SK-N-SH (cell line): ENCODE results near the gene CDKAL1. TPM values are rescaled to one million over a fixed set of nuclear protein-coding genes. Genes with fewer than 3 reads are reported as not detected.

Experiments
- CTCF ChIA-PET: fragments of 300-600, 350-600 bp; formaldehyde crosslinking; extraction: SDS; loops from one replicate; lab custom pipeline; 2021; lab: Yijun Ruan, JAX
- POLR2A ChIA-PET: fragments of 350-600 bp; sonication (Branson Sonifier 250); formaldehyde crosslinking; extraction: SDS; loops from one replicate; lab custom pipeline; 2020; ENCODE audit warnings: antibody characterized with exemption, inconsistent platforms; lab: Yijun Ruan, JAX
- DNase-seq: peaks from one replicate; pipeline ENCODE4 v3.0.0; 2012
- H2AFZ ChIP-seq: fragments of 200-600 bp; sonication (generic); 2 replicates; pipeline ENCODE4 v1.8.1; 2016; ENCODE audit warnings: antibody characterized with exemption, mild to moderate bottlenecking, low read depth
- H3F3A ChIP-seq: fragments of 200-600 bp; sonication (generic); replicated peaks from 2 replicates; pipeline ENCODE3; 2016; ENCODE audit warnings: antibody characterized with exemption, mild to moderate bottlenecking; ENCODE audit not compliant: insufficient read depth
- H3K27ac ChIP-seq, 2 experiments: fragments of 200-500 bp in 1 of 2; fragments of 200-600 bp in 1 of 2; sonication (Bioruptor generic) in 1 of 2; sonication (generic), shearing (Covaris generic) in 1 of 2; 2 replicates each; pipeline versions ENCODE4 v1.5.1 to v1.6.1; 2014 to 2016; ENCODE audit warnings: low read depth in 2 of 2, inconsistent platforms in 1 of 2, low read length in 1 of 2, mild to moderate bottlenecking in 1 of 2, mixed read lengths in 1 of 2
- H3K27me3 ChIP-seq: fragments of 200-600 bp; sonication (generic), shearing (Covaris generic); 2 replicates; pipeline ENCODE4 v1.6.1; 2016; ENCODE audit warnings: mixed run types; ENCODE audit not compliant: insufficient read depth
- H3K36me3 ChIP-seq, 2 experiments: fragments of 200-500 bp in 1 of 2; fragments of 200-600 bp in 1 of 2; sonication (Bioruptor generic) in 1 of 2; sonication (generic) in 1 of 2; replicated peaks in 1 of 2; 2 replicates each; pipeline versions ENCODE3 to v1.5.1; 2014 to 2016; ENCODE audit warnings: low read length in 1 of 2, mild to moderate bottlenecking in 1 of 2; ENCODE audit not compliant: insufficient read depth in 2 of 2, control insufficient read depth in 1 of 2
- H3K4me1 ChIP-seq, 2 experiments: fragments of 200-500 bp in 1 of 2; fragments of 200-600 bp in 1 of 2; sonication (Bioruptor generic) in 1 of 2; sonication (generic), shearing (Covaris generic) in 1 of 2; 2 replicates each; pipeline versions ENCODE4 v1.5.1 to v1.6.1; 2014 to 2016; ENCODE audit warnings: low read depth in 1 of 2, low read length in 1 of 2, mixed run types in 1 of 2; ENCODE audit not compliant: insufficient read depth in 2 of 2, control insufficient read depth in 1 of 2
- H3K4me2 ChIP-seq: fragments of 200-600 bp; sonication (generic), shearing (Covaris generic); 2 replicates; pipeline ENCODE4 v1.6.1; 2017; ENCODE audit warnings: mixed run types
- H3K4me3 ChIP-seq, 2 experiments: fragments of 200-500 bp in 1 of 2; fragments of 200-600 bp in 1 of 2; sonication (Bioruptor generic) in 1 of 2; sonication (generic), shearing (Covaris generic) in 1 of 2; 2 replicates each; pipeline versions ENCODE4 v1.5.1 to v1.8.1; 2014 to 2016; ENCODE audit warnings: low read depth in 2 of 2, inconsistent platforms in 1 of 2, low read length in 1 of 2, mild to moderate bottlenecking in 1 of 2, mixed read lengths in 1 of 2, moderate library complexity in 1 of 2
- H3K79me2 ChIP-seq: fragments of 200-600 bp; sonication (generic); 2 replicates; pipeline ENCODE4 v1.8.1; 2017; ENCODE audit warnings: mild to moderate bottlenecking; ENCODE audit not compliant: insufficient read depth
- H3K9ac ChIP-seq: fragments of 200-600 bp; sonication (generic); 2 replicates; pipeline ENCODE4 v1.6.1; 2017; ENCODE audit warnings: mixed run types
- H3K9me2 ChIP-seq: fragments of 200-600 bp; sonication (generic); 2 replicates; pipeline ENCODE4 v1.6.1; 2017; ENCODE audit warnings: mixed run types
- H3K9me3 ChIP-seq: fragments of 200-600 bp; sonication (generic); 2 replicates; pipeline ENCODE4 v1.6.1; 2017; ENCODE audit warnings: mixed run types, mild to moderate bottlenecking, moderate library complexity
- H4K20me1 ChIP-seq: fragments of 200-600 bp; sonication (generic); 2 replicates; pipeline ENCODE4 v1.6.1; 2017; ENCODE audit warnings: mild to moderate bottlenecking, mixed run types; ENCODE audit not compliant: insufficient read depth
- FOSL2 ChIP-seq: IDR thresholded peaks from 2 replicates; pipeline ENCODE4 v1.4.0; 2012; ENCODE audit warnings: low read depth, mild to moderate bottlenecking, moderate library complexity, borderline replicate concordance
- FOXJ3 ChIP-seq: sonication (generic); formaldehyde crosslinking; IDR thresholded peaks from 2 replicates; pipeline ENCODE4 v1.5.1; 2020; ENCODE audit warnings: mild to moderate bottlenecking, missing genetic modification reagents
- FOXM1 ChIP-seq: IDR thresholded peaks from 2 replicates; pipeline ENCODE4 v1.4.0; 2012; ENCODE audit warnings: low read depth, mild to moderate bottlenecking
- GABPA ChIP-seq: IDR thresholded peaks from 2 replicates; pipeline ENCODE4 v1.4.0; 2012; ENCODE audit warnings: low read depth, mild to moderate bottlenecking
- GATA2 ChIP-seq: sonication (generic); formaldehyde crosslinking; IDR thresholded peaks from 2 replicates; pipeline ENCODE4 v1.5.0; 2020; ENCODE audit warnings: mild to moderate bottlenecking, missing genetic modification reagents
- MEF2A ChIP-seq: IDR thresholded peaks from 2 replicates; pipeline ENCODE4 v1.4.0; 2012; ENCODE audit warnings: low read depth, borderline replicate concordance
- MXI1 ChIP-seq: IDR thresholded peaks from 2 replicates; pipeline ENCODE4 v1.6.1; 2012; ENCODE audit warnings: mild to moderate bottlenecking, low read depth, low read length, improper control_type of control experiment
- RAD21 ChIP-seq: IDR thresholded peaks from 2 replicates; pipeline ENCODE4 v1.6.1; 2012; ENCODE audit warnings: mild to moderate bottlenecking, low read length
- RCOR1 ChIP-seq: fragments of 150-350 bp; IDR thresholded peaks from 2 replicates; pipeline ENCODE4 v1.6.1; 2017; ENCODE audit warnings: antibody characterized with exemption, low read length
- polyA plus RNA-seq, 3 experiments: library from polyadenylated mRNA; depleted of rRNA; stranded (reverse); fragments of >200 nt; gene quantifications; 2 replicates each; pipeline ENCODE4 v1.2.3, GENCODE V29; 2012
- TF ChIP-seq, protein P1 (sequence below): IDR thresholded peaks from 2 replicates; pipeline ENCODE4 v1.4.0; 2012; ENCODE audit warnings: low read depth, borderline replicate concordance
- TF ChIP-seq, protein P2 (sequence below): fragments of 150-350 bp; IDR thresholded peaks from 2 replicates; pipeline ENCODE4 v1.6.1; 2017; ENCODE audit warnings: antibody characterized with exemption, low read length, low read depth, borderline replicate concordance
- TF ChIP-seq, protein P3 (sequence below): fragments of 150-350 bp; IDR thresholded peaks from 2 replicates; pipeline ENCODE4 v1.6.1; 2016; ENCODE audit warnings: mild to moderate bottlenecking, low read depth, low read length
- TF ChIP-seq, protein P4 (sequence below): fragments of 200-600 bp; sonication (generic); IDR thresholded peaks from 2 replicates; pipeline ENCODE4 v1.6.1; 2017; ENCODE audit warnings: antibody characterized with exemption, mild to moderate bottlenecking, moderate library complexity

CDKAL1 gene
- polyA plus RNA-seq, 1 of the 3 experiments (the other 2 are of a cell fraction): 2.6 TPM

DNA sequence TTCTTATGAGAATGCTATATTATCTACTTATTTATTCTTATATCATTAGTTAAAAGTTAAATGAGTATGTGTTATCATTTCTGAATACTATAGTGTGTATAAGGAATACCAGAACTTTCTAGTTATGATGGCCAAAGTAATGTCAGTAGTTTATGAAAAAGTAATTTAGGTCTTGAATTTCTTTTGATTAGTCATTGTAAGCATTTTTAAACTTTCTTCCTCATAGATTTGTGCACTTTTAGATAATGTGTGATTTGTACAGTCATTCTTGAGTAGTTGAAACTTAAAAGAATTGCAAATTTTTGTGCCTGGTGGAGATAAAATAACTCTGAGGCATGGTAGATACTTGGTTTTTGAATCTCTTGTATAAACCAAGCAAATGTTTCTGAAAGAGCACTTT is 311.3 kb downstream of the CDKAL1 start:
- no peak overlapping the region for H3K4me2 ChIP-seq
- H3K9me3 ChIP-seq: no peaks in the 10 kb centered on the region
- no peak for DNase-seq

More for the DNA sequence above, 311.3 kb downstream of the CDKAL1 start:
- TF ChIP-seq, protein P1, sequence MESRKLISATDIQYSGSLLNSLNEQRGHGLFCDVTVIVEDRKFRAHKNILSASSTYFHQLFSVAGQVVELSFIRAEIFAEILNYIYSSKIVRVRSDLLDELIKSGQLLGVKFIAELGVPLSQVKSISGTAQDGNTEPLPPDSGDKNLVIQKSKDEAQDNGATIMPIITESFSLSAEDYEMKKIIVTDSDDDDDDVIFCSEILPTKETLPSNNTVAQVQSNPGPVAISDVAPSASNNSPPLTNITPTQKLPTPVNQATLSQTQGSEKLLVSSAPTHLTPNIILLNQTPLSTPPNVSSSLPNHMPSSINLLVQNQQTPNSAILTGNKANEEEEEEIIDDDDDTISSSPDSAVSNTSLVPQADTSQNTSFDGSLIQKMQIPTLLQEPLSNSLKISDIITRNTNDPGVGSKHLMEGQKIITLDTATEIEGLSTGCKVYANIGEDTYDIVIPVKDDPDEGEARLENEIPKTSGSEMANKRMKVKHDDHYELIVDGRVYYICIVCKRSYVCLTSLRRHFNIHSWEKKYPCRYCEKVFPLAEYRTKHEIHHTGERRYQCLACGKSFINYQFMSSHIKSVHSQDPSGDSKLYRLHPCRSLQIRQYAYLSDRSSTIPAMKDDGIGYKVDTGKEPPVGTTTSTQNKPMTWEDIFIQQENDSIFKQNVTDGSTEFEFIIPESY: no peak
- TF ChIP-seq FOSL2 (no peak), MXI1 (no peak), GABPA (no peak), MEF2A (no peak), RCOR1 (no peak), FOXM1 (no peak), FOXJ3 (CRISPR knock-in tag) (no peak), RAD21 (no peak), GATA2 (CRISPR knock-in tag) (no peak)
- TF ChIP-seq, protein P2, sequence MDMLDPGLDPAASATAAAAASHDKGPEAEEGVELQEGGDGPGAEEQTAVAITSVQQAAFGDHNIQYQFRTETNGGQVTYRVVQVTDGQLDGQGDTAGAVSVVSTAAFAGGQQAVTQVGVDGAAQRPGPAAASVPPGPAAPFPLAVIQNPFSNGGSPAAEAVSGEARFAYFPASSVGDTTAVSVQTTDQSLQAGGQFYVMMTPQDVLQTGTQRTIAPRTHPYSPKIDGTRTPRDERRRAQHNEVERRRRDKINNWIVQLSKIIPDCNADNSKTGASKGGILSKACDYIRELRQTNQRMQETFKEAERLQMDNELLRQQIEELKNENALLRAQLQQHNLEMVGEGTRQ: no peak
- TF ChIP-seq, protein P3, sequence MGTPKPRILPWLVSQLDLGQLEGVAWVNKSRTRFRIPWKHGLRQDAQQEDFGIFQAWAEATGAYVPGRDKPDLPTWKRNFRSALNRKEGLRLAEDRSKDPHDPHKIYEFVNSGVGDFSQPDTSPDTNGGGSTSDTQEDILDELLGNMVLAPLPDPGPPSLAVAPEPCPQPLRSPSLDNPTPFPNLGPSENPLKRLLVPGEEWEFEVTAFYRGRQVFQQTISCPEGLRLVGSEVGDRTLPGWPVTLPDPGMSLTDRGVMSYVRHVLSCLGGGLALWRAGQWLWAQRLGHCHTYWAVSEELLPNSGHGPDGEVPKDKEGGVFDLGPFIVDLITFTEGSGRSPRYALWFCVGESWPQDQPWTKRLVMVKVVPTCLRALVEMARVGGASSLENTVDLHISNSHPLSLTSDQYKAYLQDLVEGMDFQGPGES: no peak
- TF ChIP-seq, protein P4, sequence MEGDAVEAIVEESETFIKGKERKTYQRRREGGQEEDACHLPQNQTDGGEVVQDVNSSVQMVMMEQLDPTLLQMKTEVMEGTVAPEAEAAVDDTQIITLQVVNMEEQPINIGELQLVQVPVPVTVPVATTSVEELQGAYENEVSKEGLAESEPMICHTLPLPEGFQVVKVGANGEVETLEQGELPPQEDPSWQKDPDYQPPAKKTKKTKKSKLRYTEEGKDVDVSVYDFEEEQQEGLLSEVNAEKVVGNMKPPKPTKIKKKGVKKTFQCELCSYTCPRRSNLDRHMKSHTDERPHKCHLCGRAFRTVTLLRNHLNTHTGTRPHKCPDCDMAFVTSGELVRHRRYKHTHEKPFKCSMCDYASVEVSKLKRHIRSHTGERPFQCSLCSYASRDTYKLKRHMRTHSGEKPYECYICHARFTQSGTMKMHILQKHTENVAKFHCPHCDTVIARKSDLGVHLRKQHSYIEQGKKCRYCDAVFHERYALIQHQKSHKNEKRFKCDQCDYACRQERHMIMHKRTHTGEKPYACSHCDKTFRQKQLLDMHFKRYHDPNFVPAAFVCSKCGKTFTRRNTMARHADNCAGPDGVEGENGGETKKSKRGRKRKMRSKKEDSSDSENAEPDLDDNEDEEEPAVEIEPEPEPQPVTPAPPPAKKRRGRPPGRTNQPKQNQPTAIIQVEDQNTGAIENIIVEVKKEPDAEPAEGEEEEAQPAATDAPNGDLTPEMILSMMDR: no peak
- TF ChIP-seq, all 33 proteins: peak for 0
- Histone ChIP-seq H3K27ac (no peak overlapping the region), H3K4me3 (no peak overlapping the region), H4K20me1 (no peaks in the 10 kb centered on the region), H3K9ac (no peak overlapping the region), H3F3A (no peaks in the 10 kb centered on the region), H3K79me2 (no peaks in the 10 kb centered on the region), H3K36me3 (no peaks in the 10 kb centered on the region), H3K27me3 (no peaks in the 10 kb centered on the region), H2AFZ (no peak overlapping the region), H3K9me2 (no peaks in the 10 kb centered on the region; the same call in 1 of the 2 replicates), H3K4me1 (peaks cover 0 to 3% of the 10 kb centered on the region in 2 experiments; a peak in 1 of 4 replicates)
- ChIA-PET POLR2A (no interaction called here), CTCF (no interaction called here)
